BJ (cell line): ENCODE results near the gene HADHB. TPM values are rescaled to one million over a fixed set of nuclear protein-coding genes. Genes with fewer than 3 reads are reported as not detected.

Experiments
- CTCF ChIA-PET: fragments of 350-600 bp; formaldehyde crosslinking; extraction: SDS; loops from one replicate; lab custom pipeline; 2021; ENCODE audit warnings: antibody characterized with exemption, inconsistent platforms; lab: Yijun Ruan, JAX
- POLR2A ChIA-PET: fragments of 300-600 bp; sonication (Branson Sonifier 250); formaldehyde crosslinking; extraction: SDS; loops from one replicate; lab custom pipeline; 2021; ENCODE audit warnings: antibody characterized with exemption; lab: Charles Lee
- DNase-seq: peaks from one replicate; pipeline ENCODE4 v3.0.0-alpha.2; 2011; ENCODE audit warnings: low read depth
- H3K27me3 ChIP-seq: 2 replicates; pipeline ENCODE4 v1.6.0; 2011; ENCODE audit warnings: low read length; ENCODE audit not compliant: control insufficient read depth, insufficient read depth
- H3K36me3 ChIP-seq: 2 replicates; pipeline ENCODE4 v1.5.1; 2011; ENCODE audit warnings: low read length; ENCODE audit not compliant: control insufficient read depth, insufficient read depth
- H3K4me3 ChIP-seq: 2 replicates; pipeline ENCODE4 v1.5.1; 2011; ENCODE audit warnings: low read depth, mild to moderate bottlenecking, control low read depth, low read length
- CTCF ChIP-seq: IDR thresholded peaks from 2 replicates; pipeline ENCODE4 v1.5.1; 2011; ENCODE audit warnings: low read depth, mild to moderate bottlenecking, control low read depth, inconsistent platforms, low read length, moderate library complexity; ENCODE audit not compliant: insufficient read depth
- polyA plus RNA-seq: library from polyadenylated mRNA; depleted of rRNA; stranded (reverse); fragments of >200 nt; gene quantifications from 2 replicates; pipeline ENCODE4 v1.2.3, GENCODE V29; 2011

HADHB gene
- polyA plus RNA-seq, 1 experiment: 99.4 TPM

GRCh38 chr2:26202981-26203490, 41.7 kb upstream of the HADHB start:
- DNase-seq: no peak
- ChIA-PET POLR2A (no interaction called here), CTCF (no interaction called here)
- peaks cover 21% of the 10 kb centered on the region for H3K36me3 ChIP-seq
- H3K4me3 ChIP-seq: no peak overlapping the region
- H3K27me3 ChIP-seq: no peaks in the 10 kb centered on the region
- TF ChIP-seq CTCF: no peak

GRCh38 chr2:26203906-26204305, 40.8 kb upstream of the HADHB start:
- ChIA-PET POLR2A (no interaction called here), CTCF (no interaction called here)
- Histone ChIP-seq H3K4me3 (no peak overlapping the region), H3K27me3 (no peaks in the 10 kb centered on the region), H3K36me3 (peaks cover 21% of the 10 kb centered on the region)
- TF ChIP-seq CTCF: no peak
- no peak for DNase-seq

GRCh38 chr2:26212011-26212410, 32.7 kb upstream of the HADHB start:
- Histone ChIP-seq H3K4me3 (no peak overlapping the region), H3K27me3 (no peaks in the 10 kb centered on the region), H3K36me3 (peaks cover 3% of the 10 kb centered on the region; the same call in 1 of the 2 replicates)
- ChIA-PET CTCF (interaction anchor here (0.9 kb wide), 1 partner anchor 18 kb away, joined by 3 read pairs; no protein-coding TSS in a partner anchor), POLR2A (no interaction called here)
- no peak for TF ChIP-seq CTCF
- DNase-seq: no peak

- no peak for TF ChIP-seq CTCF
- ChIA-PET CTCF (interaction anchor here (1.2 to 2.2 kb wide), 2 partner anchors 13 to 20 kb away, joined by 3 to 8 read pairs; no protein-coding TSS in a partner anchor), POLR2A (no interaction called here)
- no peak for DNase-seq
- Histone ChIP-seq H3K27me3 (no peaks in the 10 kb centered on the region), H3K4me3 (no peak overlapping the region), H3K36me3 (peaks cover 4% of the 10 kb centered on the region; the same call in 1 of the 2 replicates)
Observed at GRCh38 chr2:26214759-26215158, 30.0 kb upstream of the HADHB start.

- DNase-seq: no peak
- TF ChIP-seq CTCF: no peak
- POLR2A ChIA-PET: no interaction called here
- peaks cover 3% of the 10 kb centered on the region; the same call in 1 of the 2 replicates for H3K36me3 ChIP-seq
- no peaks in the 10 kb centered on the region for H3K27me3 ChIP-seq
- H3K4me3 ChIP-seq: no peak overlapping the region
- CTCF ChIA-PET: interaction anchor here (1.4 to 2.2 kb wide), 2 partner anchors 9 to 11 kb away, joined by 4 to 8 read pairs; no protein-coding TSS in a partner anchor
Observed at GRCh38 chr2:26215833-26216232, 28.9 kb upstream of the HADHB start.
